Measurements from ENCODE around the gene RGP1.

RGP1 gene

GRCh38 chr9:35771534-35771933 is 22.4 kb downstream of the RGP1 start:
- no peak for DNase-seq (ENCODE audit: low read depth in 2 of 2)

GRCh38 chr9:35771943-35772342 is 22.9 kb downstream of the RGP1 start:
- no peak for DNase-seq (ENCODE audit: low read depth in 2 of 2)

GRCh38 chr9:35774907-35775635 is 26.0 kb downstream of the RGP1 start:
- DNase-seq (ENCODE audit: low read depth in 2 of 2) = no peak

GRCh38 chr9:35776018-35776417 is 26.9 kb downstream of the RGP1 start:
- DNase-seq (ENCODE audit: low read depth in 2 of 2) = no peak

GRCh38 chr9:35778496-35778895 is 29.4 kb downstream of the RGP1 start:
- DNase-seq (ENCODE audit: low read depth in 2 of 2) = no peak

- no peak for DNase-seq (ENCODE audit: low read depth in 2 of 2)
These were observed 32.0 kb downstream of the RGP1 start for GRCh38 chr9:35781066-35781465.

GRCh38 chr9:35783418-35783817 is 34.3 kb downstream of the RGP1 start:
- no peak for DNase-seq (ENCODE audit: low read depth in 2 of 2)

GRCh38 chr9:35789541-35789940 is 40.5 kb downstream of the RGP1 start:
- no peak for DNase-seq (ENCODE audit: low read depth in 2 of 2)

- DNase-seq (ENCODE audit: low read depth in 2 of 2) = no peak
These were observed 40.9 kb downstream of the RGP1 start for GRCh38 chr9:35790025-35790384.

GRCh38 chr9:35790385-35791296 is 41.6 kb downstream of the RGP1 start:
- peak; percentile 23 to 24 for DNase-seq (ENCODE audit: low read depth in 2 of 2)

GRCh38 chr9:35791297-35791921 is 42.3 kb downstream of the RGP1 start, which contains the start of gene NPR2:
Gene NPR2 (plus strand): TSS chr9:35791591. CDS start chr9:35792409, 818 bp downstream.
- DNase-seq (ENCODE audit: low read depth in 2 of 2) = no peak

GRCh38 chr9:35792024-35792813 is 43.1 kb downstream of the RGP1 start:
- DNase-seq (ENCODE audit: low read depth in 2 of 2) = no peak

GRCh38 chr9:35792826-35793225 is 43.7 kb downstream of the RGP1 start:
- no peak for DNase-seq (ENCODE audit: low read depth in 2 of 2)

GRCh38 chr9:35793461-35793860 is 44.4 kb downstream of the RGP1 start:
- no peak for DNase-seq (ENCODE audit: low read depth in 2 of 2)

GRCh38 chr9:35795695-35796094 is 46.6 kb downstream of the RGP1 start:
- no peak for DNase-seq (ENCODE audit: low read depth in 2 of 2)

GRCh38 chr9:35797311-35798109 is 48.4 kb downstream of the RGP1 start:
- DNase-seq (ENCODE audit: low read depth in 2 of 2) = no peak

- peak in 1 of 2 donors; percentile 8 for DNase-seq (ENCODE audit: low read depth in 2 of 2)
These were observed 49.7 kb downstream of the RGP1 start for GRCh38 chr9:35798658-35799374.

GRCh38 chr9:35800530-35800929 is 51.4 kb downstream of the RGP1 start:
- no peak for DNase-seq (ENCODE audit: low read depth in 2 of 2)

- no peak for DNase-seq (ENCODE audit: low read depth in 2 of 2)
These were observed 52.4 kb downstream of the RGP1 start for GRCh38 chr9:35801328-35802128.
